Esophagus muscularis mucosa (tissue), 3 donors: ENCODE results near the gene ASAH2B.

Experiments
- CTCF ChIP-seq, 3 experiments: fragments of 200-600 bp in 2 of 3; fragments of 450-650 bp in 1 of 3; sonication (generic) in 2 of 3; IDR thresholded peaks; one replicate each; pipeline ENCODE4 v1.5.1; 2017 to 2019; ENCODE audit warnings: antibody characterized with exemption in 3 of 3, mild to moderate bottlenecking in 2 of 3, moderate library complexity in 1 of 3
- POLR2A ChIP-seq: fragments of 450-650 bp; IDR thresholded peaks from one replicate; pipeline ENCODE4 v1.6.1; 2017; ENCODE audit warnings: antibody characterized with exemption, moderate library complexity, mild to moderate bottlenecking, low read depth
- POLR2AphosphoS5 ChIP-seq, 2 donors: sonication (generic); formaldehyde crosslinking; IDR thresholded peaks; one replicate each; pipeline ENCODE4 v1.6.1; 2017; ENCODE audit warnings: antibody characterized with exemption in 2 of 2

GRCh38 chr10:50799595-50799994 lies 59.9 kb downstream of the ASAH2B start:
- TF ChIP-seq POLR2AphosphoS5 (IDR thresholded peaks at IDR 0.05) (no peak), CTCF (IDR thresholded peaks at IDR 0.05) (no peak), POLR2A (no peak)
